GM12801 (cell line): ENCODE measurements around the gene DLEU7.

Experiments used
- CTCF ChIP-seq: IDR thresholded peaks from one replicate; pipeline ENCODE4 v1.5.1; 2011; ENCODE audit warnings: control low read depth; ENCODE audit not compliant: insufficient read length; ENCODE audit errors: extremely low read depth

The DLEU7 gene

DNA sequence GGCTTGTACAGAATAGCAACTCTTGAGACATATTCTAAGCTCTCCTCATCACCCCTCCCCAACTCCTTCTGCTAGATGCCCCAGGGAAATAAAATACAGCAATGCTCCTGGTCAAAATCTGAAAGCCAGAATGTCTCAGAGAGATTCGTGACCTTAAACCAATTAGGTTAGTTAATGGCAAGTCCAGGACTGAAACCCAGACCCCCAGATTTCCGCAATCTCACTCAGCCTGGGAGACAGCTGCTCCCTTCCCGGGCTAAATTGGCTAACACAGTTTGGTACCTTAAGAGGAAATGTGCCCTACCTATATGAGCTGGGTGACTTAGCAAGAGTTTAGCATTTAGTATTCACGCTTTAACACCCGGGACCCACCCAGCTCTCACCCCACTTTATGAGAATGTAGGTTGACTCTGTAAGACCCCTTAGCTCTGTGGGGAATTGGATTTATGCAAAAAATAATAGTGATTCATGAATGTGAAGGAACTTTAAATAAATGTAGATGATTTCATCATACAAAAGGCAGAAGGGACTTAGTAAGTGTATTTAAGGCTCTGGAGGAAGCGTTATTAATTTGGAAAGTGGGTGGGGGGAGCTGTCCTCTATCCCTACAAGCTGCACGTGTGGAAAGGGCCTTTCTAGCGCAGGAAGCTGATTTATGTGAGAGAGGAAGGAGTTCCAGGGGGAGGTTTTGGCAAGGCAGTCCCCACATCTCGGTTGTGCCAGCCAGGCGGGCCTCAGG is 1.1 kb downstream of the DLEU7 start:
- no peak for TF ChIP-seq CTCF

DNA sequence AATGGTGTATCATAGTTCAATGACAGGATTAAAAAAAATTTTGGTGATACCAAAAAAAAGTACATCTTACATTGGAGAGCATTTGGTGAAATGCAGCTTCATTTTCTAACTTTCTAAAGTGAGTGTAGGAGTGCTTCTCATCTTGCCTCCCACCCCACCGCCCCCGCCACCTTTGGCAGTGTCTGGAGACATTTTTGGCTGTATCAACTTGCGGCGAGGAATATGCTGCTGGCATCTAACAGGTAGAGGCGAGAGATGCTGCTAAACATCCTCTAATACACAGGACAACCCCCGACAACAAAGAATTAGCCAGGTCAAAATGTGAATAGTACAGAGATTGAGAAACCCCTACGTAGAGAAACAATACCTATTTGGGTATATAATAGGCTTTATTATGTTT is 1.7 kb downstream of the DLEU7 start:
- TF ChIP-seq CTCF = no peak

- TF ChIP-seq CTCF = no peak
Measured at GRCh38 chr13:50840284-50840683, 3.2 kb downstream of the DLEU7 start.

DNA sequence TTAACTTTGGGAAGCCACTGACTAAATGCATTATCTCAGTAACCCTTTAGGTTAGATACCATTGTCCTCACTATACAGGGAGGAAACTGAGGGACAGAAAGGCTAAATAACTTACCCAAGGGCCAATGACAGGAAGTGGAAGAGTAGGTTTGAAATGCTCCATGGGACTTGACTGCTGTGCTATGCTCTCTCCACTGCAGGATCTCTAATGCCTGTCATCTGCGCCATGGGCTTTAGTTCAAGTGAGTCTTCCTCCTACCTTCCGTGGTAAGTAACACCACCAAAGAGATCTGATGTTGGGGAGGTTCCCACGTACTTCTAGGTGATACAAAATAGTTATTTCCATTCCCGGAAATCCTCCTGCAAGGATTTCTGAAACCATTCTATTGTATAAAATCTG is 3.7 kb downstream of the DLEU7 start:
- no peak for TF ChIP-seq CTCF

GRCh38 chr13:50838701-50839100 is 4.8 kb downstream of the DLEU7 start:
- no peak for TF ChIP-seq CTCF

GRCh38 chr13:50838031-50838430 is 5.5 kb downstream of the DLEU7 start:
- TF ChIP-seq CTCF = no peak

GRCh38 chr13:50831512-50831911 is 12.0 kb downstream of the DLEU7 start:
- TF ChIP-seq CTCF = no peak
